Trophoblast cell (in vitro differentiated cells and primary cell): ENCODE data around the gene TENM3.

Experiments used
- DNase-seq, 2 donors: peaks; one replicate each; pipeline ENCODE4 v3.0.0-alpha.2; 2016
- H2AFZ ChIP-seq: 2 replicates; pipeline ENCODE4 v1.6.1; 2013; ENCODE audit warnings: low read length, moderate library complexity, mild to moderate bottlenecking; ENCODE audit not compliant: insufficient read depth, poor library complexity
- H2AK5ac ChIP-seq: 2 replicates; pipeline ENCODE4 v1.6.1; 2013; ENCODE audit warnings: mild to moderate bottlenecking, low read length
- H2BK120ac ChIP-seq: 2 replicates; pipeline ENCODE4 v1.6.1; 2013; ENCODE audit warnings: low read length, mild to moderate bottlenecking, moderate library complexity; ENCODE audit not compliant: insufficient read depth, poor library complexity
- H2BK12ac ChIP-seq: 2 replicates; pipeline ENCODE4 v1.6.1; 2013; ENCODE audit warnings: mild to moderate bottlenecking, low read length, moderate library complexity
- H2BK5ac ChIP-seq: 2 replicates; pipeline ENCODE4 v1.6.1; 2013; ENCODE audit warnings: low read length, low read depth, moderate library complexity, mild to moderate bottlenecking; ENCODE audit not compliant: poor library complexity
- H3K14ac ChIP-seq: 2 replicates; pipeline ENCODE4 v1.6.1; 2013; ENCODE audit warnings: mild to moderate bottlenecking, low read length
- H3K18ac ChIP-seq: 2 replicates; pipeline ENCODE4 v1.6.1; 2013; ENCODE audit warnings: mild to moderate bottlenecking, low read length
- H3K23ac ChIP-seq: 2 replicates; pipeline ENCODE4 v1.6.1; 2013; ENCODE audit warnings: low read length
- H3K27ac ChIP-seq: 2 replicates; pipeline ENCODE4 v1.5.1; 2013; ENCODE audit warnings: low read depth, mild to moderate bottlenecking, inconsistent platforms, low read length, moderate library complexity
- H3K27me3 ChIP-seq: 2 replicates; pipeline ENCODE4 v1.6.1; 2013; ENCODE audit warnings: inconsistent platforms, mild to moderate bottlenecking, low read length, moderate library complexity; ENCODE audit not compliant: insufficient read depth
- H3K36me3 ChIP-seq, 2 experiments: 1 replicate in 1 of 2; 2 replicates in 1 of 2; pipeline ENCODE4 v1.6.1; 2013; ENCODE audit warnings: low read length in 2 of 2, mild to moderate bottlenecking in 2 of 2, moderate library complexity in 1 of 2; ENCODE audit not compliant: insufficient read depth in 2 of 2, control insufficient read depth in 1 of 2
- H3K4ac ChIP-seq: 2 replicates; pipeline ENCODE4 v1.6.1; 2013; ENCODE audit warnings: low read depth, mild to moderate bottlenecking, low read length, moderate library complexity
- H3K4me1 ChIP-seq, 2 experiments: 1 replicate in 1 of 2; 2 replicates in 1 of 2; pipeline ENCODE4 v1.6.1; 2013; ENCODE audit warnings: low read length in 2 of 2, mild to moderate bottlenecking in 2 of 2, moderate library complexity in 1 of 2; ENCODE audit not compliant: insufficient read depth in 2 of 2, control insufficient read depth in 1 of 2
- H3K4me2 ChIP-seq: 2 replicates; pipeline ENCODE4 v1.6.1; 2013; ENCODE audit warnings: inconsistent platforms, mild to moderate bottlenecking, low read length, moderate library complexity
- H3K4me3 ChIP-seq: 2 replicates; pipeline ENCODE4 v1.5.1; 2013; ENCODE audit warnings: mild to moderate bottlenecking, low read depth, low read length, inconsistent platforms
- H3K79me1 ChIP-seq: one replicate; pipeline ENCODE4 v1.6.1; 2013; ENCODE audit warnings: low read length
- H3K79me2 ChIP-seq: 2 replicates; pipeline ENCODE4 v1.6.1; 2013; ENCODE audit warnings: low read length, mild to moderate bottlenecking; ENCODE audit not compliant: control insufficient read depth, insufficient read depth, poor library complexity
- H3K9ac ChIP-seq: 2 replicates; pipeline ENCODE4 v1.6.1; 2013; ENCODE audit warnings: mild to moderate bottlenecking, low read length
- H3K9me3 ChIP-seq: 2 replicates; pipeline ENCODE4 v1.6.1; 2013; ENCODE audit warnings: low read depth, mild to moderate bottlenecking, control low read depth, inconsistent platforms, low read length; ENCODE audit not compliant: insufficient read depth
- H4K12ac ChIP-seq: 2 replicates; pipeline ENCODE4 v1.6.1; 2013; ENCODE audit warnings: low read depth, mild to moderate bottlenecking, low read length, moderate library complexity
- H4K8ac ChIP-seq: 2 replicates; pipeline ENCODE4 v1.6.1; 2013; ENCODE audit warnings: low read depth, mild to moderate bottlenecking, low read length, moderate library complexity
- H4K91ac ChIP-seq: one replicate; pipeline ENCODE4 v1.6.1; 2013; ENCODE audit warnings: low read depth, mild to moderate bottlenecking, low read length, moderate library complexity
- WGBS: extraction: QIAGEN DNeasy Blood & Tissue Kit; methylation state at CpG from one replicate; pipeline ENCODE4 v1.1.7; 2013; ENCODE audit warnings: missing lambda C conversion rate; ENCODE audit not compliant: insufficient read length, insufficient coverage; ENCODE audit errors: extremely low coverage; 5-methylcytosine and 5-hydroxymethylcytosine counted together

TENM3 gene

DNA sequence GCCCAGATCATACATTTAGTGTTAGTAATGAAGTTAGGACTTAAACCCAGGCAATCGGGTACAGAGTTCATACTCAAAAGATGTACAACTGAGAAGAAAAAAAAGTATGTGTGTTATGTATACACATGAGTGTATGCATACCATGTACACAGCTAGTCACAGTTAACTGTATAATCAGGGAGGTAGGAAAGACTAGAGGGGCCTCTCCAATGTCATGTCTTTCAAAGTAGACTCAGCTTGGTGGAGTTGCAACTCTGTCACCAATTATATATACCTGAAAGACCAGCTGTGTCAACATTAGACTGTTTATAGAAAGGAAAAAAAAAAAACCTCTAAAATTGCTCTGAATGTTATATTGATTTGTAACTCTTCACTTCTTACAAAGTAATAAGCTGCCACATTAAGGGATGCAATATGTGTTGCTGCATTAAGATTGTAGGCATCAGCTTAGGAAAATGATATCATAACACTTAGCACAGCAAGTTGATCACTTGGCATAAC lies 506.5 kb downstream of the TENM3 start:
- no peaks in the 10 kb centered on the region for H3K27me3 ChIP-seq
- H3K14ac ChIP-seq: no peak overlapping the region
- H3K79me1 ChIP-seq: peaks cover 4% of the 10 kb centered on the region
- peaks cover 5 to 7% of the 10 kb centered on the region in 2 experiments for H3K36me3 ChIP-seq
- no peaks in the 10 kb centered on the region for H3K79me2 ChIP-seq
- H4K8ac ChIP-seq: no peak overlapping the region
- no peak overlapping the region for H2BK120ac ChIP-seq
- H3K18ac ChIP-seq: no peak overlapping the region
- H3K4me2 ChIP-seq: no peak overlapping the region
- H2AFZ ChIP-seq: no peak overlapping the region
- WGBS: no CpG with 5 or more reads among the region's 1 CpG
- peaks cover 0 to 3% of the 10 kb centered on the region in 2 experiments for H3K4me1 ChIP-seq
- H3K4ac ChIP-seq: no peak overlapping the region
- no peak overlapping the region for H3K4me3 ChIP-seq
- no peaks in the 10 kb centered on the region for H3K9me3 ChIP-seq
- H2BK12ac ChIP-seq: no peak overlapping the region
- no peak overlapping the region for H2AK5ac ChIP-seq
- H4K91ac ChIP-seq: no peak overlapping the region
- no peak overlapping the region for H3K23ac ChIP-seq
- no peak overlapping the region for H2BK5ac ChIP-seq
- H4K12ac ChIP-seq: no peak overlapping the region
- no peak overlapping the region for H3K27ac ChIP-seq
- H3K9ac ChIP-seq: no peak overlapping the region
- no peak for DNase-seq

DNA sequence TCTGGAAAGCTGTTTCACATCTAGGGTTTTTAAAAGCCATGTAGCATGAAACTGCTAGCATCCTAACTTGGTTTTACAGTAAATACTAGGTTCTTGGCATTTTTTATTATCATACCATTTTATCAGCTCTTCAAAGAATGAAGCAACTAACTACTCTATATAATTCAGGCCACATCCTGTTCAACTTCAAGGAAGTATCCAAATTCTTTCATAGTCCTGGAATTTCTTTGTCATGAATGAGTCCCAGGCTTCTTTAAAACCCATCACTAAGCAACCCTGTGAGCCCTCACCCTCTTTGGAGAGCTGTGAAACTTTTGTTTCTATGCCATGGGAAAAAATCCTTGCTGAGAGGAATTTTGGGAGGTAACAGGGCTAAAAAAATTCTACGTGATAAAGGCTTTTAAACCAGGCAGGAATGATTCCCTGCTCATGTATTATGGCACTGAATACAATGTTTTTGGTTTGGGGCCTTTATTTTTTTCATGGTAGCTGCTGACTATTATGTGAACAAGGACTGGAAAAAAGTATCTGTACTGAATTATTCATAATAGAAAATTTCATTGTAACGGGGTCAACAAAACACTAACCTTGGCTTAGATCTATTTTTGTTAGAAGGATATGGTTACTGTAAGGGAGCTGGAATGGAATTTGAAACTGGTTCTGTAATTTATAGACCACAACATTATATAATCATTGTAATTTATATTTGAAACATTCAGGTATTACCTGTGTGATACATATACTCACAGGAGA lies 509.1 kb downstream of the TENM3 start:
- Histone ChIP-seq H3K9me3 (no peaks in the 10 kb centered on the region), H3K4me3 (no peak overlapping the region), H2AK5ac (no peak overlapping the region), H3K14ac (no peak overlapping the region), H3K79me1 (peaks cover 4% of the 10 kb centered on the region), H2BK5ac (no peak overlapping the region), H2BK12ac (no peak overlapping the region), H3K4ac (no peak overlapping the region), H3K4me1 (peaks cover 0 to 2% of the 10 kb centered on the region in 2 experiments), H3K36me3 (peaks cover 7 to 14% of the 10 kb centered on the region in 2 experiments), H4K12ac (no peak overlapping the region), H3K27ac (peak overlapping the region; percentile 52), H2AFZ (no peak overlapping the region), H4K8ac (no peak overlapping the region), H3K18ac (no peak overlapping the region), H3K79me2 (no peaks in the 10 kb centered on the region), H3K9ac (no peak overlapping the region), H4K91ac (no peak overlapping the region), H3K23ac (no peak overlapping the region), H3K4me2 (no peak overlapping the region), H3K27me3 (no peaks in the 10 kb centered on the region), H2BK120ac (no peak overlapping the region)
- WGBS: no CpG with 5 or more reads among the region's 2 CpGs
- peak in 1 of 2 donors; percentile 36 for DNase-seq

DNA sequence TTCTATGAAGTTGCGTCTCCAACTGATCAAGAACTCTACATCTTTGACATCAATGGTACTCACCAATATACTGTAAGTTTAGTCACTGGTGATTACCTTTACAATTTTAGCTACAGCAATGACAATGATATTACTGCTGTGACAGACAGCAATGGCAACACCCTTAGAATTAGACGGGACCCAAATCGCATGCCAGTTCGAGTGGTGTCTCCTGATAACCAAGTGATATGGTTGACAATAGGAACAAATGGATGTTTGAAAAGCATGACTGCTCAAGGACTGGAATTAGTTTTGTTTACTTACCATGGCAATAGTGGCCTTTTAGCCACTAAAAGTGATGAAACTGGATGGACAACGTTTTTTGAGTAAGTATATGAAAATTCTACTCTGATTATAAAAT lies 511.7 kb downstream of the TENM3 start:
- Histone ChIP-seq H4K91ac (no peak overlapping the region), H3K79me1 (peaks cover 4% of the 10 kb centered on the region), H3K4me1 (peaks cover 0 to 2% of the 10 kb centered on the region in 2 experiments), H3K36me3 (peaks cover 7 to 14% of the 10 kb centered on the region in 2 experiments), H4K8ac (no peak overlapping the region), H2BK12ac (no peak overlapping the region), H3K9me3 (no peaks in the 10 kb centered on the region), H3K79me2 (no peaks in the 10 kb centered on the region), H2AFZ (no peak overlapping the region), H2BK5ac (no peak overlapping the region), H3K27ac (no peak overlapping the region), H3K9ac (no peak overlapping the region), H3K4me2 (no peak overlapping the region), H3K18ac (no peak overlapping the region), H2AK5ac (no peak overlapping the region), H3K14ac (no peak overlapping the region), H3K4me3 (no peak overlapping the region), H4K12ac (no peak overlapping the region), H3K27me3 (no peaks in the 10 kb centered on the region), H3K23ac (no peak overlapping the region), H3K4ac (no peak overlapping the region), H2BK120ac (no peak overlapping the region)
- no CpG with 5 or more reads among the region's 5 CpGs for WGBS
- DNase-seq: no peak

DNA sequence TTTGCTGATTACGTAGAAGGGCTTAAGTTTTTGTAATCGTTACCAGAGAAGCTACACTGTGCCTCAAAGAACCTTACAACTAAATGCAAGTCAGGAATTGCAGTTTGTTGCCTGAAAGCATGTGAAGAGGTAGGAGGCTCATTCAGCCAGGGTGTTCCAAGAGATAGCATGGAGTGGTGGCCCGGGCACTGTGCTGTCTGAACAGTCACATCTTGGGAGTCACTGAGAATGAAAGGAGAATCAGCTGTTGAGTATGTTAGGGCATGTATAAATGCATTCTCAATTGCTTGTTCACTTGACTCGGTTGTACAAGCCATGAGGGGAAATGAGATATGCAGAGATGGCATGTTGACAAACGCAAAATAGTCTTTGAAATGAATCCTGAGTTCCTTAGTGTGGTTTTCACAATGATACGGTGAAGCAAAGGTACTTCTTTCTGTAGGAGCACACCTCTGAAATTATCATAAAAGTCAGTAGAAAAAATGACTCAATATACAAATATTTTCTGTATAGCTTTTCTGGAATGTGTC lies 513.0 kb downstream of the TENM3 start:
- Histone ChIP-seq H3K79me1 (peaks cover 4% of the 10 kb centered on the region), H3K9me3 (no peaks in the 10 kb centered on the region), H3K27ac (no peak overlapping the region), H3K79me2 (no peaks in the 10 kb centered on the region), H4K12ac (no peak overlapping the region), H4K91ac (no peak overlapping the region), H2BK120ac (no peak overlapping the region), H2AK5ac (no peak overlapping the region), H3K36me3 (peaks cover 7 to 14% of the 10 kb centered on the region in 2 experiments), H3K18ac (no peak overlapping the region), H3K4me3 (no peak overlapping the region), H2BK5ac (no peak overlapping the region), H3K4me2 (no peak overlapping the region), H3K4me1 (peaks cover 0 to 2% of the 10 kb centered on the region in 2 experiments), H2AFZ (no peak overlapping the region), H4K8ac (no peak overlapping the region), H3K23ac (no peak overlapping the region), H2BK12ac (no peak overlapping the region), H3K9ac (no peak overlapping the region), H3K27me3 (no peaks in the 10 kb centered on the region), H3K14ac (no peak overlapping the region), H3K4ac (no peak overlapping the region)
- DNase-seq: no peak
- no CpG with 5 or more reads among the region's 6 CpGs for WGBS
